GM19240 (cell line): Measurements from ENCODE around the gene SYTL5.

Experiments
- DNase-seq: peaks from one replicate; pipeline ENCODE4 v3.0.0; 2011; ENCODE audit warnings: low spot score; ENCODE audit not compliant: insufficient read length

Gene SYTL5

DNA sequence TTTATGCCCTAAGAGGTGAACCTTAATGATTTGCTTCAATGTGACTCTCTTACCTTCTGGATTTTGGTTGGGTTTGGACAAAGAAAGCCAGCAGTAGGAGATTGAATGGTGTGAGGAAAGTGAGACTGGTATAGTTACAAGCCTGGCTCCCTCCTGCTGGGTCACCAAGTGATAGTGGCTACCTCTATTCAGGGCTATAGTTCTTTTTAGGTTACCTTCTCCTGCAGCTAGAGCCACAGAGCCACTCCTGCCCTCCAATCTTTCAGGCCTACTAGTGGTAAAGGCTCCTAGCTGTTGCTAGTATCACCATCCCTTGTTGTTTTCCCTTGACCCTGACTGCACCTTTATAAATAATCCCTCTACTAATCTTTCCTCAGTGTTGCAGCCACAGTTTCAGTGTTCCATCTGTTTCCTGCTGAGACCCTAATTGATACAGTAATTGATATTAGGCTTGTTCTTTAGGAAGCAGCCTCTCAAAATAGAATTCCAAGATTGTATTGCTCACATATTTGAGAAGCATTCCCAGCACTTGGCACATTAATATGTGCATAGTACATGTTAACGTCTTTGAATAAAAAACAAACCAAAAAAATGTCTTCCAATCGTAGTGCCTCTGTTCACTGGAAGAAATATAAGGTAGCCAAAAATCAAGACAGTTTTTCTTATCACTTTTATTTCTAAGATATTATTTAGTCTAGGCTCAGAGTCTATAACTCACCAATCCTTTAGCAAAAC is 132.0 kb downstream of the SYTL5 start:
- no peak for DNase-seq

DNA sequence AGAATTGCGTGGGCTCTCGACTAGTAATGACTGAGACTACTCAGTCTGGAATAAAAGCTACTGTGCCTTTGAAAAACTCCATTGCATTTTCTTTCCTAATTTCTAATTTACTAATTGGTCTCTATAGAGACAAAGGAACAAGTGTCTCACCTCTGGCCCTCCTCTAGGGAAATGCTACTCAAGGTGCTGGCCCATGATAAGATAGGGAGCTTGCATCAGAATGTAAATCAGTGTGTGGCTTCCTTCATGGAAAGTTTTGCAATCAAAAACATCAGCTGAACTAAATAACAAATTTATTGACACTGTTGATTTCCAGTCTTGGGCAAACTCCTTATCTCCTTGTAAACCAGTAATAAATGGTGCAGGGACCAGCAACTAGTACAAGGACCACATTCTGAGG is 132.5 kb downstream of the SYTL5 start:
- no peak for DNase-seq

- no peak for DNase-seq
Measured at GRCh38 chrX:38142610-38143009, 136.3 kb downstream of the SYTL5 start.

DNA sequence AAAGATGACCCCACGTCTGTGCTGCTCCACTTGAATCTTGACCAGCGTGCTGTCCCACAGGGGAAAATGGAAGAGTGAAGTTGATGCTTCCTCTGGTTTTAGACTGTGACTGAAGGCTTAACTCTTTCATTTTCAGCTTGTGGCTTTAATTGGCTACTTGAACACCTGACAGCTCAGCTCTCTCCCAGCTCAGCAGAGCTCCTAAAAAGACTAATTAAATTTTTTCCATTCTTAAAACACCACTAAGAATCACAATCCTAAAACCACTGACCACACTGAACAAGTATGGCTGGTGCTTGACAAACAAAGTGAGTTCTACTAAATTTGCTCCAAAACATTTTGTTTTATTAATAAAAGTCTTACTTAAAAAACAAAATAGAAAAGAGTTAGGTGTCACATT is 142.7 kb downstream of the SYTL5 start:
- DNase-seq, result no peak

DNA sequence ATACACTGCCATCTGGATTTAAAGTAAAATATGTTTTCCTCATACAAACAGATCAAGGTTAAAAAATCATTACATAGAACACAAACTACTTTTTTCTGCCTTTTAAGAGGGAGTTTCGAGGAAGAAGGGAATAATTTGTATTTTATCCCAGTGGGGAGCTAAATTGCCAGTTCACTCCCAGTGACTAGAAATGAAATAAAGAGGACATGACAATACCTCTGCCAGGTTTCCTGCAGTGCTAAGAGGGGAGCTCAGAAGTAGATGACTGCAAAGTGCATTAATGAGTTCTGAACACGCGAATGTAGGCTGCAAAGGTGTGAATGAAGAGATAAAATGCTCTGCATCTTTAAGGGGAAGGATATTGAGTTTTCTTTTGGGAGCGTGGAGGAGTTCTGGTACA is 144.6 kb downstream of the SYTL5 start:
- no peak for DNase-seq

GRCh38 chrX:38151441-38151840 is 145.1 kb downstream of the SYTL5 start:
- no peak for DNase-seq

DNA sequence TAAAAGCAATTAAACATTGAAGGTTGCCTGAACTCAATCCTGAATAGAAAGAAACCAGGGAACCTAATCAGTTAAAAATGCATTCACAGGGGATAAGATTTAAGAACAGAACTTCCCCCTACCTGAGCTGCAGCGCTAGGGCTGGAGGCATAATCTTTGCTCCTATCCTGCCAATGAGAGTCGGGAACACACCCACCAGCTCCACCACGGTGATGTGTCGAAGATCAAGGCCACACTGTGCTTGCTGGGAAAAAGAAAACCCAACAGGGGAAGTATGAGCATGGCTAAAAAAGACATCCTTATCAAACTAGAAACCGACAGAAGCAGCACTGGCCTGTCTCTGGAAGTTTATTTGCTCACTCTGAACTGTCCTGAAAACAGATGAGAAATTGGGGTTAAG is 148.0 kb downstream of the SYTL5 start:
- DNase-seq, result no peak

DNA sequence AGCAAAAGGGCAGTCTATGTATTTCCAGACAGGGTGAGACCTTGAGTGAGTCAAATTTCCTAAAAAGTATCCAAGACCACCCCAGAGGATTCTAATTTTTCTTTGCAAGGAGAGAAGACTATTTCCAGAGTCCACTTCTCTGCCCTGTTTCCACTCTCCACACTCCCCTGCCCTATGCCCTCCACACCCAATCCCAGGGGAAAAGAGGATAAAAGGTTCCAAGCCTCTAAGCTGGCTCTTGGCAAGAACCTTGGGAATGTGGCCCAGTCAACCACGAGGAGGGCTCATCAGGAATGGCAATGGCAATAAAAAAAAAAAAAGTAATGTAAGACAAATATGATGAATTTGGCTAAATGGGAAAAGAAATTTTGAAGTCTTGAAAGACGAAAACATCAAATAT is 148.5 kb downstream of the SYTL5 start:
- DNase-seq, result no peak

DNA sequence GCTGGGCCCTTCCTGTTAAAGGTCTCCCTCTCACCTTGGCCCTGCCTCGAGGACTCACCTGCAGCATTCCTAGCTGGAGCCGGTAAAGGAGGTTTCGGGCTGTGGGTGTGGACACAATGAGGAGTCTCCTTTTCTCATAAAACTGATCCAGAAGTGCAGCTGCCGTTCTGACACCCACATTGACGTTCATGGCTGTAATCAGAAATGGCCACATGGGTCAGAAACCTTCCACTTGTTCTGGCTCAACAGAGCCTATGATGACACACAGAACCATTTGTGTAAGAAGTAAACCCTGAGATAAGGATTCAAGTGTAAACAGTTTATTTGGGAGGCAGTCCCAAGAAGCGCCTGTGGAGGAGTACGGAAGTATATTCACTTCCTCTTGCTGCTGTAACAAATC is 150.5 kb downstream of the SYTL5 start:
- DNase-seq, result no peak

- DNase-seq, result no peak
Measured at GRCh38 chrX:38163193-38163592, 156.8 kb downstream of the SYTL5 start.

DNA sequence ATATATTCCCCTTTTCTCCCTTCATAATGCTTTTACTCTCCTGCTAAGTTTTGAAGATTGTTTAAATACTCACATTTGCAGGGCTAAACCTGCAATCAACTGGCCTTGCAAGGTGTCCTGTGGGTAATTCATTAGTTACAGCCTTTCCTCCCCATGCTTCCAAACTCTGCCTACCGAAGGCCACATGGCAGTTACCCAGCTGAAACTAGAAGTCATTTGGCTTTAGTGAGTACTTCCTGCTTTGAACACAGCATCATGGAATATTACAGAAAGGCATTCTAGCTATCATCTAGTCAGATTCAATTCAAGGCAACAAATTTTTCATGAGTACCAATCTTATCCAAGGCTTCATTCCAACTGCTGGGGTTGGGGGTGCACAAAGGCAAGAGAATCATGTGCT is 158.7 kb downstream of the SYTL5 start:
- DNase-seq, result no peak

DNA sequence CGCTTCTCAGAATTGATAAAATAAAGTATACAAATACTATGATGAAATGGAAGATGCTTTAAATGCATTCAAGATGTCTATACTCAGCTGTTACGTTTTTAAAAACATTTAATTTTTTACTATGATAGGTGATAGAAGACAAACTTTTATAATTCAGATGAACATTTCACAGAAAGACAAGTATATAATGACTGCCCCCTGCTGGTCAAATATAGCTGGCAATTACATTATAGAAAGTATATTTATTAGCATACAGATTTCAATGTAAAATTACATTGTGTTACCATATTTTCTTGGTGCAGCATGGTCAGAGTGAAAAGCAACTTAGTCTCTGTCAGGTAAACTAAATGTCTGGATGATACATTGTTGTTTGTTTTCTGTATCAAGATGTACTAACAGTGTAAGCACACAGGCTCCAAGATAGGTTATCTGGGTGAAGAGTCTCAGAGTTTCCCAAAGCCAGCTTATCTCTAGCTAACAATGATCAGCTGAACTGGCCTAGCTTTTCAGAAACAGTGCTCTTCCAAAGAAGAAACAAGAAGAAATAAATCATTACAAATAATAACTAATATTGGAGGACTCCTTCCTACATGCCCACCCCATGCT is 160.2 kb downstream of the SYTL5 start:
- DNase-seq, result no peak

- no peak for DNase-seq
Measured at GRCh38 chrX:38170556-38170955, 164.2 kb downstream of the SYTL5 start.

DNA sequence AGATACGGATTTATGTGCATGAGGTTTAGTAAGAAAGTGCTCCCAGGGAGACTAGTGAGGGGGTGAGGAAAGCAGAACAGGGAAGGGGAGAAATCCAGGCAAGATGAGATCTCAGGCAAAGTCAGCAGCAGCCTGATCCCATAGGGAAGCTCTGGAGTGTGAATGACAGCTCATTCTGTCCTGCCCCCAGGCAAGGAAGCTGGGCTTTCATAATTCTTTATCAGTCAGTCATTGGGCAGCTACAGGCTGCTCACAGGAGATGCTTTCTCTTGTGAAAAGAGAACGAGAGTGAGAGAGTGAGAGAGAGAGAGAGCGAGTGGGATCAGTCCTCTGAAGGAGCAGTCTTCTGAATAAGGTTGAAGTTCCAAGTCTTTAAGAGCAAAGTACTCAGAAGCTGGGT is 166.2 kb downstream of the SYTL5 start:
- no peak for DNase-seq

DNA sequence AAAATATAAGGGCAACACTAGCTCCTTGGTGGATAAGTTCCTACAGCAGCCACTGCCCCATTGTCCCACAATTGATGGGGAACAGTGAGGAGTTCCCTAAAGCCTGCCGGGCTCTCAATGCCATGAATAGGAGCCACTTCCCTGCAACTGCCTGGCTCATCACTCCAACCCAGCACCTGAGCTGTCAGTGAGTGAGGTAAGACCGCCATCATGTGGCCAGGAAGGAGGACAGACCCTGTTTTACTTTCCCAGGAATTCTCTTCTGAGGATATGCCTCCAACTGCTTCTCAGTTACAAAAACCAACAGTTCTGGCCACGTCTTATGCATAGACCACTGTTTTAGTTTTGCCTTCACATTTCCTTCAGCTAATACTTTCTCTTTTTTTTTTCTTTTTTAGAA is 168.8 kb downstream of the SYTL5 start:
- DNase-seq, result no peak

DNA sequence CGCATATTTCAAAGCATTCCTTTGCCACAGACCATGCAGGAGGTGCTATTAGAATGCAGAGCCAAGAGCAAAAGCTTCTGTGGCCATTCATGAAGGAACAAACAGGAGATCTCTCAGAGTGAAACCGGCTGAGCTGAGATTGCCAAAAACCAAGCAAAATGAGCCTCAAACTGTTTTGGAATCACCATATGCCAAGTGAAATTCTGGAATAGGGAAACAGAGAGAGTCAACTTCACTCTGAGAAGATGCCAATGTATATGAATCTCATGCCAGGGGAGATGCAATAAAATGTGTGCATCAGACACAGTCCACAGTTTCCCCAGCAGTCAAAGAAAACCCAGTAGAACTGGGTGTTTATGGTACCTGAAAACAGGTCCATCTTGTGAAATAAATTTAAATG is 172.0 kb downstream of the SYTL5 start:
- no peak for DNase-seq
